Activated effector memory CD4-positive, alpha-beta T cell treated with anti-CD3 and anti-CD28 coated beads, Interleukin-2, amount 50 U/mL, for 16 hours (primary cell): ENCODE data around the gene ZFTA.
"Not testable (repeated sequence)": the region's sequence is repeated elsewhere in the genome, so short reads cannot be mapped to it uniquely, and the experiment has no call there.

ENCODE experiments used
- DNase-seq: peaks from one replicate; pipeline ENCODE4 v3.0.0-alpha.2; 2020

ZFTA gene

DNA sequence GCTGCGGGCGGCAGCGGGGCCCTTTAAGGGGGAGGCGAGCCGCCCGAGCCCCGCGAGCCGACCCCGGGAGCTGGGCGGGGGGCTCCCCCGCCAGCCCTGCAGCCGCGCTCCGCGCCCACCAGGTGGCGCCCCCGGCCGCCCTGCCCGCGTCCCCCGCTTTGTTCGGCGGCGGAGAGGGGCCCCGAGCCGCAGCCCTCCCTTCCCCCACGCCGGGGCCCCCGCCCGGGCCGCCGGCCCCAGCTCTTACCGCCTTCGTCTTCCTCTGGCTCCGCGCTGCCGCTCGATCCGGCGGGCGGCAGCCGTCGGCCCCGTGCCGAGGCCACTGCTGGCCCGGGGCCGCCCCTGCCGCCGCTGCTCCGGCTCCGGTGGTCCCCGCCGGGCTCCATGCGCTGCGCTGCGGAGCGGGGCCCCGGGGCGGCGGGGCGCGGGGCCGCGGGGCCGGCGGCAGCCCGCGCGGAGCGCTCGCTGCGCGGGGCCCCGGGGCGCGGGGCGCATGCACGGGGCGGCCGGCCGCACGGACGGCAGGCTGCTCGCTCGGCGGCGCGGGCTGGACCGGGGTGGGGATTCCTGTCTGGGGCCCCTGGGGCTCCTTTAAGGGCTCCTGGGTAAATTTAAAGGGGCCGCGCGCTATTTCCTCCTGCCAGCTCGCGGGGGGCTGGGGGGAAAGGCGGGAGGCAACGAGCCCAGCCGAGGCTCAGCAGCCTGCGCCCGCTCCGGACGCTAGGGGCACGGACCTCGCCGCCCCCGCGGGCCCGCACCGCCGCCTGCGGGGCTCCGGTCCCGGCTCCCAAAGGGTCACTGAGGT is at the start of gene ZFTA:
TSS of gene ZFTA (minus strand) at position 539 of the 805 bp plus-strand sequence. CDS start at position 386, 153 bp downstream.
- peak; percentile 87 for DNase-seq

DNA sequence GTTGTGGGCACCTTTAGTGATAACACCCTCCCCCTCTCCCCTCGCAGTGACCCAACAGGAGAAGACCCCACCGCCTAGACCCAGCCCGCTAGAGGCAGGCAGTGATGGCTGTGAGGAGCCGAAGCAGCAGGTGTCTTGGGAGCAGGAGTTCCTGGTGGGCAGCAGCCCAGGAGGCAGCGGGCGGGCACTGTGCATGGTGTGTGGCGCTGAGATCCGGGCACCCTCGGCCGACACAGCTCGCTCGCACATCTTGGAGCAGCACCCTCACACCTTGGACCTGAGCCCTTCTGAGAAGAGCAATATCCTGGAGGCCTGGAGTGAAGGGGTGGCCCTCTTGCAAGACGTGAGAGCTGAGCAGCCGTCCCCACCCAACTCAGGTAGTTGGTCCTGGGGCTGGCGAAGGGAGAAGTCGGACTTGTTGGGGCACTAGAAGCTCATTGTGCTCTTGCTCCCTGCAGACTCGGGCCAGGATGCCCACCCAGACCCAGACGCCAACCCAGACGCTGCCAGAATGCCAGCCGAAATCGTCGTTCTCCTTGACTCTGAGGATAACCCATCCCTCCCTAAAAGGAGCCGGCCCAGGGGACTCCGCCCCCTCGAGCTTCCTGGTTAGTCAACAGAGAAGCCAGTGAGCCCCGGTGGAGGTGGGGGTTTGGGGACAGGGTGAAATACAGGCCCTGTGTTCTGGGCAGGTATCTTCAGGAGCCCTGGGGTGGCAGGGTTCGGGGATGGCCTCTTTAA is 49.4 kb upstream of the ZFTA start:
- DNase-seq, result no peak

DNA sequence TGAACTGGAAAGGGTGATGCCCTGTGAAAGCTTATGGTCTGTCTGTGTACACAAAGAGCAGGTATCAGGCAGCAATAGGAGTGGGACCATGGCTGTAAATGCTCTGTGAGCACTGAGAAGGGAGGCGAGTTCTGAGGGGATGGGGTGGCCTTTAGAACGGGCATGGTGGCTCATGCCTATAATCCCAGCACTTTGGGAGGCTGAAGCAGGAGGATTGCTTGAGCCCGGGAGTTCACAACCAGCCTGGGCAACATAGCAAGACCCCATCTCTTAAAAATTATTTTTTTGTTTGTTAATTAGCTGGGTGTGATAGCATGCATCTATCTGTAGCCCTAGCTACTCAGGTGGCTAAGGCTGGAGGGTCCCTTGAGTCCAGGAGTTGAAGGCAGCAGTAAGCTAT is 48.2 kb upstream of the ZFTA start:
- no peak for DNase-seq

DNA sequence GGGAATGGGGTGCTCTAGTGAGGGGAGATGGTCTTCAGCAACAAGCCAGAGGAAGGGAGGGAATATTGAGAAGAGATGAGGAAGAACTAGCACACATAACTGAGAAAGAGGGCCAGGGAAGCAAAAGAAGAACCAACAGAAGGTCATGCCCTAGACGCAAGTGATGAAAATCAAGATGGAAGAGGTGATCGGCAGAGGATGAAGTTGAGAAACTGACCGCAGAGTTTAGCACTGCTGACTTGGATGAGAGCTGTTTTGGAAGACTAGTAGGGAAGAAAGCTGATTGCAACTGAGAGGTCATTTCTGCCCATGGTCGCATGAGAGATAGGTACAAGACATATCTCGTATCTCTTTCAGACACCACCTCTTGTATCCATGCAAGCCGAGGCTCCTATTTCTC is 47.6 kb upstream of the ZFTA start:
- DNase-seq, result no peak

DNA sequence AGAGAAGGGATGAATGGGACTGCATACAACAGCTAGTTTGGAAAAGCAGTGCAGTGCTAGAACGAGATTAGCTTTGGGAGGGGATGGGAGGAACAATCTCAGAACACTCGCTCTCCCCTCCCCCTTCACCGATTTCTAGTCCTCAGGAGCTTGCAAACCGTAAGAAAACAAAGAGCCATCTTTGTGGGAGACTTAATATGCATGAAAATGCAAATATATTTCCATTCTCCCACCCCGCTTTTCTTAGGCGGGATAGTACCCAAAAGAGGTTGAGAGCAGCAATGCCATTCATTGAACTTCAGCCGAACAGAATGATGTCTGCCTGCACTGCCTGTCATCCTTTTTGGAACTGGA is 45.8 kb upstream of the ZFTA start:
- no peak for DNase-seq

DNA sequence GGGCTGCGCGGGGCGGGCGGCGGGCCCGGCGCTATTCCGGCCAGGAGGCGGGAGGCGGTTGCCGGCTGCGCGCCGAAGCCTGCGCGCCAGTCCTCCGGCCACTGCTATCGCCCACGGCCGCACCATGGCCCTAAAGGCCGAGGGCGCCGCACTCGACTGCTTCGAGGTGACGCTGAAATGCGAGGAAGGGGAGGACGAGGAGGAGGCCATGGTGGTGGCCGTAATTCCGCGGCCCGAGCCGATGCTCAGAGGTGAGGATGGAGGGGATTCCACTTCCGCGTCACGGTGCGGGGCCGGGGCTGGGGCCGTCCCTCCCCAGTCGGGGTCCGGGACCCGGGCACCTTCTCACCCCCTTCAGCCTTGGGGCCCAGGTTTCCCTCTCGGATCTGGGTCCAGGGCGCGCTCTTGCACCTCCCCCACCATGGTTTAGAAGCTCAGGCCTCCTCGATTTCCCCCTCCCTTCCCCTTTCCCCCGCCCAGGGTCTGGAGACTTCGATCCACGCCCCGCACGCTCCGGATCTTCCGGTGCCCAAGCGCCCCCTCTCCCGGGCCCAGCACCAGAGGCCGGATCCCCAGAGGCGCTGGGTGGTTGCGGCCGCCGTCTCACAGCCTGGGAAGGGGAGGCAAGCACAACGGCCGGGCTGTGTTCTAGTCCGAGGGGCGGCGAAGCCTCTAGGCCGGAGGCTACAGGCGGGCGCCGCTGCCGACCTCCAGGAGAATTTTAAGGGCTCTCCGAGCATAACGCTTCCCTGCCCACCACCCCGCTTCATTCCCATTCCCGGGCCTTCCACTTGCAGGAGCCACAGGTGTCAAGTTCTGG is 45.2 kb upstream of the ZFTA start:
- peak; percentile 76 for DNase-seq

DNA sequence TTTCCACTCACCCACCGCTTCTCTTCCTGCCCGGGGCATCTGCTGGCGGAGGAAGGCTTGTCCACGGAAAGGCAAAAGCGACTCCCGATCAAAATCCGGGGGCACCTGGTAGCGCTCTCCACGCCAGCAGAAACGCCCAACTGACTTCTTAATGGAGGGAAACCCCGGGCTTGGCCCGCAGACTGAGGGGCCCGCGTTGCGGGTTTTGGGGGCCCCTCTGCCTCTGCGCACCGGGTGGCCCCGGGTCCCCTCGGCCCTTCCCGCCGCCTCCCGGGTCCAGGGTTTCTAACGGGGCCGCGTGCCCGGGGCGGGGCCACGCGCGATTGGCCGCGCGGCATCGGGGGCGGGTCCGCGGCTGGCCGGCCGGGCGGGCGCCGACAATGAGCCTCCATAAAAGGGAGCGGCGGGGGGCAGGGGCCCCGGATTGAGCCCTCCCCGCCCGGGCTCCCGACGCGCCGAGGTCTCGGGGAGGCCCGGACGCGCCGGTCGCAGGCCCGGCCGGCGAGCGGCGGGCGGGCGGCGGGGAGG is 44.5 kb upstream of the ZFTA start, which contains the start of gene SPINDOC:
TSS of gene SPINDOC (plus strand) at position 422 of the 528 bp plus-strand sequence. CDS start 231 bp downstream, outside the sequence.
- peak; percentile 91 for DNase-seq

DNA sequence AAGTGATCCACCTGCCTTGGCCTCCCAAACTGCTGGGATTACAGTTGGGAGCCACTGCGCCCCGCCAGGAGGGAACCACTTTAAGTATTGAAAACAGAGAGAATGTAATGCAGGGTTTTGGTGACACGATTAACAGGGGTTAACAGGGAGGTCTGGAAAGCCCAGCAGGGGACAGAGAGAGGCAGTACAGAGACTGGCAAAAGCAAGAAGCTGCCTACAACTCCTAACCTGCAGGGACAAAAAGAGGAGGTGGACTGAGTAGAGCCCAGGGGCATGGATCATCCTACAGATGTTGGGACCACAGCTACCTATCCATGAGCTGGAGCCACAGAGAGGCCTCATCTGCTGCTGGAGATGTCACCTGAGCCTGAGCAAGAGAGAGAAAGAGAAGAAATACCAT is 42.9 kb upstream of the ZFTA start:
- no peak for DNase-seq

DNA sequence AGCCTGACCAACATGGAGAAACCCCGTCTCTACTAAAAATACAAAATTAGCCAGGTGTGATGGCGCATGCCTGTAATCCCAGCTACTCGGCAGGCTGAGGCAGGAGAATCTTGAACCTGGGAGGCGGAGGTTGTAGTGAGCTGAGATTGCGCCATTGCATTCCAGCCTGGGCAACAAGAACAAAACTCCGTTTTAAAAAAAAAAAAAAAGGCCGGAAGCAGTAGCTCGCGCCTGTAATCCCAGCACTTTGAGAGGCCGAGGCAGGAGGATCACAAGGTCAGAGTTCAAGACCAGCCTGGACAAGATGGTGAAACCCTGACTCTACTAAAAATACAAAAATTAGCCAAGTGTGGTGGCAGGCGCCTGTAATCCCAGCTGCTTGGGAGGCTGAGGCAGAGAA is 41.8 kb upstream of the ZFTA start:
- not testable (repeated sequence) for DNase-seq

DNA sequence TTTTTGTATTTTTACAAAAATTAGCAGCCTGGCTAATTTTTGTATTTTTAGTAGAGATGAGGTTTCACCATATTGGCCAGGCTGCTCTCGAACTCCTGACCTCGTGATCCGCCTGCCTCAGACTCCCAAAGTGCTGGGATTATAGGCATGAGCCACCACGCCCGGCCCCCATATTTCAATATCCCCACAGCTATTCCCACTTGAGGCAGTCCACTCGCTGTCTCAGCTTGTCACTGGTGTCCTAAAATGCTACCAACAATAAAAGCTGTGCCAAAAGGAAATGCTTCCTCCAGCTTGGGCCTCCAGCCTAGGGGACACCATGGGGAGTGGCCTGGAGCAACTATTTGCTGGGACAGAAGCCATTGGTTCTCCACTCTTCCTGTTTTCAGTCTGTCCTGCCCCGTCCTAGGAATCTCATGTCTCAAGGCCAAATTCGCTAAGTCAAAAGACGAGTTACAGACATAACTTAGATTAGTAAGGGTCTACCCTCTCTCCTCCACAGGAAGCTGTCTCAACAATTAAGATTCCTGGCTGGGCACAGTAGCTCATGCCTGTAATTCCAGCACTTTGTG is 37.4 kb upstream of the ZFTA start:
- DNase-seq, result no peak

DNA sequence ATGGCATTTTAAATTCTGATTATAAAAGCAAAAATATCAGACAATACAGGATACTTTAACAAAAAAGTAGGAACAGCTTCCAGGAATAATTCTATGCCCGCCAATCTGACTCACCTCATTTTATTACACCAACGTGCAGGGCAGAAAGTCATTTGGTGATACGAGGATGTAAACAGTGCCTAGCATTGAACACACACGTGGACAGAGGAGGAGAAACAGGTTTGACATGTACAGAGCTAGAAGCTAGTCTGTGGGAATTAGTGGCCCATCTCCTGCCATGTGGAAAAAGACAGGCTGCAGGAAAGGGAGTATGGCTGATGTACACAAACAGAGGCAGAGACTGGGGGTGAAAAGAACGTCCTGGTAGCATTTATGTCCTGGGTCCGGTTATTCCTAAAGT is 35.7 kb upstream of the ZFTA start:
- DNase-seq, result no peak

DNA sequence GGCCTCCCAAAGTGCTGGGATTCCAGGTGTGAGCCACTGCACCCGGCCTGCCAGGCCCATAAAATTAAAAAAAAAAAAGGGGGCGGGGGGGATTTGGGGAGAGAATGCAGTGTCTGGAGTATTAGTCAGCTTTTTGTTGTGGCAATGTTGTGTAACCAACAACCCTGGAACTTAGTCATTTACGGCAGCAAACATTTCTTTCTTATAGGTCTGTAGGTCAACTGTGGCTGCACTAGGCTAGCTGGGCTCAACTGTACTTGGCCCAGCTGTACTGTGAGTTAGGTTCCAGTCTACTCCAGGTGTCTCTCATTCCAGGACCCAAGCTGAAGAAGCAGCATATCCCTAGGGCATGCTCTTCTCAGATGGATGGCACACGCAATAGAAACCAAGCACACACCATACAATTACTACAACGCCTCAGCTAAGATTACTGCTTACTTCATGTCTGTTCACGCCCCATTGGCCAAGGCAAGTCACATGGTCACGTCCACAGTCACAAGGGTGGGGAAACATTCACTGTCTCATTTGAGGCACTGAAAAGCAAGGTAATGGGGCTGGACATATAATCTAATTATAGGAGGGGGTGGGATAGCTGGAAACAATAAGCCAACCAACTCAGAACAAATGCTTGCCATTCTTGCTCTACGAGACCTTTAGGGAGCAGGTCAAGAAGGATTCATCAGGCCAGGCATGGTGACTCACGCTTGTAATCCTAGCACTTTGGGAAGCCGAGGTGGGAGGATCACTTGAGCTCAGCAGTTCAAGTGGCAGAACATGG is 34.3 kb upstream of the ZFTA start:
- no peak for DNase-seq

DNA sequence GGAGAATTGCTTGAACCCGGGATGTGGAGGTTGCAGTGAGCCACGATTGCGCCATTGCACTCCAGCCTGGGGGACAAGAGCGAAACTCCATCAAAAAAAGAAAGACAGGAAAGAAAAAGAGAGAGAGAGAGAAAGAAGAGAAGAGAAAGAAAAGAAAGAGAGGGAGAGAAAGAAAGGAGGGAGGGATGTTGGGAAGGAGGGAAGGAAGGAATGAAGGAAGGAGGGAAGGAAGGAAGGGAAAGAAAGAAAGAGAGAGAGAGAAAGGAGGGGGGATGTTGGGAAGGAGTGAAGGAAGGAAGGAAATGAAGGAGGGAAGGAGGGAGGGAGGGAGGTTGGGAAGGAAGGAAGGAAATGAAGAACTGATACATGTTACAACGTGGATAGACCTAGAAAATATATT is 32.3 kb upstream of the ZFTA start:
- DNase-seq, result no peak

DNA sequence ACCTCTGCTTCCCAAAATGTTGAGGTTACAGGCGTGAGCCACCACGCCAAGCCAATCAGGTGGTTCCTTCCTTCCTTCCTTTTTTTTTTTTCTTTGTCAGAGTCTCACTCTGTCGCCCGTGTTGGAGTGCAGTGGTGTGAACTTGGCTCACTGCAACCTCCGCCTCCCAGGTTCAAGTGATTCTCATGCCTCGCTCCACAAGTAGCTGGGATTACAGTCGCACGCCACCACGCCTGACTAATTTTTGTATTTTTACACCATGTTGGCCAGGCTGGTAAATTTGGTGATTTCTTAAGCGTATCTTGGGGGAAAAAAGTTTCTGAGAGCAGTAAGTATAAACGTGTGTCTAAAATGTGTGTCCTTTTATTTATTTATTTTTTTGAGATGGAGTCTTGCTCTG is 26.5 kb upstream of the ZFTA start:
- no peak for DNase-seq

DNA sequence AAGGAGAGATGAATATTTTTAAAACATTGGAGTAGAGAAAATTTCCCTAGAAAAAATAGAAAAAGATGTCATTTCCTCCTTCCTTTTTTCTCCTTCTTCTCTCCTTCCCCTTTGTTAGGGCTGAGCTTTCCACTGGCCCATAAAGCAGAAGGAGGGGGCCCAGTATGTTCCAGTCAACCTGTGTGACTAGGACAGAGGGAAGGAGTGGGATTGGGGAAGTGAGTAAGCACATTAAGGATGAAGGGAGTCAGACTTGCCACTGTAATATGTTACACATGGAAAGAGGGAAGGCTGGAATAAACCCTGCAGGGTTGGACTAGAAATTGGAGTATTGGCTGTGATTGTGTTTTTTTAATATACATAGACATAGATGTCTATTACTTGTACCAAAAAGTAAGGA is 24.6 kb upstream of the ZFTA start:
- DNase-seq, result no peak

DNA sequence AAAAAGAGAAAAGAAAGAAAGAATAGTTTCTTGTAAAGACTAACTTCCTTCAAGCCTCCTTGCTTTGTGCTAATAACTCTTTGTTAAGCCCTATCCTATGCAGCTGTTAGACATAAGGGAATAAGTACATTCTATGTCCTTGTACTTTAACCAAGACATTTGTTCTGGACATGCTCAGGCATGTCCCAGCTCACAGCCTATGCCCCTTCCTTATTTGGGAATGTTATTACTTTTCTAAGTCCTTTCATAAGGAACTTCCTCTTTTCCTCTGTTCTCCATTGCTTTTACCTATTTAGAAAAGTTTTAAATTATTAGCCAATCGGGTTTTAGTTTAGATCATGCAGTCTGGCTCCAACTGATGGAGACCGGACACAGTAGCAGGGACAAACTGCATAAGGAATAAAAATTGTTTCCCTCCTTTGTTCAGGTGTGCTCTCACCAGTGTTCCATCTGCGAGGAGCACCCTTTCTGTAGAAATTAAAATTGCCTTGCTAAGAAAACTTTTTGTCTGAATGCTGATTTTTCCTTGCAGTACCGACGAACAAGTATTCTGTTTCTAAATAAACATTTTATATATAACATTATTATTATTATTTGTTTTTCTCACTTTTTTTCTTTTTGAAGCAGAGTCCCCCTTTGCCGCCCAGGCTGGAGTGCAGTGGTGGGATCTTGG is 23.1 kb upstream of the ZFTA start:
- DNase-seq, result no peak

DNA sequence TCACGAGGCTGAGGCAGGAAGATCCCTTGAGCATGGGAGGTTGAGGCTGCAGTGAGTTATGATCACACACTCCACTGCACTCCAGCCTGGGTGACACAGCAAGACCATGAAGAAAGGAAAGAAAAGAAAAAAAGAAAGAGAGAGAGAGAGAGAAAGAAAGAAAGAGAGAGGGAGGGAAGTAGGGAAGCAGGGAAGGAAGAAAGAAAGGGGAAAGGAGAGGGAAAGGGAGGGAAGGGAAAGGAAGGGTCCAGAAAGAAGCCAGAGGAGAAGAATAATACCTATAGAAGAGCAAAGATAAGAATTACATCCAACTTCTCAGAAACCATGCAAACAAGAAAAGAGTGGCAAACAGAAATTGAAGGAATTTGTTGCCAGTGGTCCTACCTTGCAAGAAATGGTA is 17.2 kb upstream of the ZFTA start:
- DNase-seq, result no peak

DNA sequence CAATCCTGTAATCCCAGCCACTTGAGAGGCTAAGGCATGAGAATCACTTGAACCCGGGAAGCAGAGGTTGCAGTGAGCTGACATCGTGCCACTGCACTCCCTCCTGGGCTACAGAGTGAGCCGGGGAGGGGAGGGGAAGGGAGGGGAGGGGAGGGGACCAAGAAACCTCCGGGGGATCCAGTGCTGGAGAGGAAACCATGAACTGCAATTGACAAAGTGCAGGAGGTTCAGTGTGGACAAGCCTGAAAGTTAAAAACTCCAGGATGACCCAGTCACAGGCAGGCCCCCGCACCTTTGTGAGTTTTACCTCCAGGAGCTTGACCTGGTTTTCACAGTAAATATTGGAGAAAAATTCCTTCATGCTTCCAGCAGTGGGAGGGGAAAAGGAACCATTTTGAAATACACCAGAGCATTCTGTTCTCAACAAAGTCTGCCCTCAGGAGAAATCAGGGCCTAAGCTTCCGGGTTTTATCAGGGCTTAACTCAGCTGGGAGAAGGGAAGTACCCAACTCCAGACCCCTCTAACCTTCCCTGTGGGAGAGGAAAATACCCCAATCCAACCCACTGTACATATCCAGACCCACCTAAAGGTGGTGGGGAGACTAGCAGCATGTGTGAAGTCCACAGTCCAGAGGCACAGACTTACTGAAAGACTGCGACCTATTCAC is 15.5 kb upstream of the ZFTA start:
- DNase-seq, result no peak

DNA sequence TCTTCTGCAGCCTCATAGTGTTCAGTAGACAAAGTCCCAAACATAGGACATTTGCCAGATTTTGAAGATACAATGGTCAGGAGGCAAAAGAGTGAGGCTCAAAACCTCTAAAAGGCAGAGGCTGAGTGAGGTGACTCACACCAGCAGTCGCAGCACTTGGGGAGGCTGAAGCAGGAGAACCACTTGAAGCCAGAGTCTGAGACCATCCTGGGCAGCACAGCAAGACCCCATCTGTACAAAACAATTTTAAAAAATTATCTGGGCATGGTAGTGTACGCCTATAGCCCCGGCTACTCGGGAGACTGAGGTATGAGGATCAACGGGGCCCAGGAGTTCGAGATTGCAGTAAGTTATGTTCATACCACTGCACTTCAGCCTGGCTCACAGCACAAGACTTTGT is 14.2 kb upstream of the ZFTA start:
- no peak for DNase-seq

DNA sequence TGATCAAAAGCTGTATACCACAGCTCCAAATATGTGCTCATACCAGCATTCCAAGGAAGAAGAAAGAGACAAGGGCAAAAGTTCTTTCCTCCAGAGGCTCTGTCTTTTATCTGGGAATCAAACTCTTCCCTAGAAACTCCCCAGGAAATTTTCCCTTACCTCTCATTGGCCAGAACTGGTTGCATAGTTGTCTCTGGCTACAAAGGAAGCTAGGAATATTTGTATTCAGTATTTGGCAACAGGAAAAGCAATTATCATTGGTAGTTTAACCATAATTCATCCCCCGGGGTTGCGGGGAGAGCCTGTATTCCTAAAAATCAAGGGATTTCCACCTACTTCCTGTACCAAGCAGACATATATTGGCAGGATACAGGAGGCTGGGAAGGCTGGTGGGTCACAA is 10.5 kb upstream of the ZFTA start:
- DNase-seq, result no peak

DNA sequence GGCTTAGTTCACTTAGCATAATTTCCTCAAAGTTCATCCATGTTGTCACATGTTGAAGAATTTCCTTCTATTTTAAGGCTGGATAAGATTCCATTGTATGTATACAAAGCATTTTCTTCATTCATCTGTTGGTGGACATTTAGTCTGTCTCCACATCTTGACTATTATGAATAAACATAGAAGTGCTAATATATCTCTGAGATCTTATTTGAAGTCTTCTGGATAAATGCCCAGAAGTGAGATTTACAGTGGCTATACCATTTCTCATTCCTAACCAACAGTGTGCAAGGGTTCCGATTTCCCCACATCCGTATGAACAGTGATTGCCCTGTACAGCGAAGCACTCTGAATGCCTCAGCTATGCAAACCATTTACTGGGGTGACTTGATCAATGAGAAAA is 6.6 kb upstream of the ZFTA start:
- no peak for DNase-seq
